ENCODE data around the gene MTUS2.

The MTUS2 gene

GRCh38 chr13:29271606-29272005, 451.5 kb downstream of the MTUS2 start:
- POLR2A ChIA-PET, result no interaction called here
- TF ChIP-seq SUZ12 (IDR thresholded peaks at IDR 0.05) (no peak), HDGF (IDR thresholded peaks at IDR 0.05; ENCODE audit: borderline replicate concordance) (no peak), ARNT (IDR thresholded peaks at IDR 0.05) (no peak), PKNOX1 (IDR thresholded peaks at IDR 0.05) (no peak), TARDBP (IDR thresholded peaks at IDR 0.05) (no peak), L3MBTL2 (conservative IDR thresholded peaks at IDR 0.05) (no peak), LEF1 (IDR thresholded peaks at IDR 0.05; ENCODE audit: borderline replicate concordance) (no peak), ZNF384 (IDR thresholded peaks at IDR 0.05) (no peak), FOXM1 (IDR thresholded peaks at IDR 0.05; ENCODE audit: borderline replicate concordance) (no peak), BHLHE40 (IDR thresholded peaks at IDR 0.05; ENCODE audit: borderline replicate concordance) (no peak), SP1 (IDR thresholded peaks at IDR 0.05) (no peak), FOXA1 (IDR thresholded peaks at IDR 0.05) (no peak), CTBP1 (IDR thresholded peaks at IDR 0.05; ENCODE audit: borderline replicate concordance) (no peak), NFRKB (IDR thresholded peaks at IDR 0.05) (no peak)
- CTCF ChIA-PET, result no interaction called here
- DNase-seq (ENCODE audit: extremely low spot score), result no peak

- CTCF ChIA-PET, result no interaction called here
- DNase-seq (ENCODE audit: extremely low spot score), result no peak
- POLR2A ChIA-PET, result no interaction called here
- no peak for TF ChIP-seq HDGF (IDR thresholded peaks at IDR 0.05; ENCODE audit: borderline replicate concordance)
- no peak for TF ChIP-seq FOXK2 (IDR thresholded peaks at IDR 0.05)
- no peak for TF ChIP-seq CTBP1 (IDR thresholded peaks at IDR 0.05; ENCODE audit: borderline replicate concordance)
- TF ChIP-seq ZNF384 (IDR thresholded peaks at IDR 0.05), result no peak
- no peak for TF ChIP-seq L3MBTL2 (conservative IDR thresholded peaks at IDR 0.05)
- TF ChIP-seq FOXA1 (IDR thresholded peaks at IDR 0.05), result no peak
- no peak for TF ChIP-seq NFRKB (IDR thresholded peaks at IDR 0.05)
- no peak for TF ChIP-seq FOXM1 (IDR thresholded peaks at IDR 0.05; ENCODE audit: borderline replicate concordance)
- TF ChIP-seq ELF4 (IDR thresholded peaks at IDR 0.05), result no peak
- no peak for TF ChIP-seq LEF1 (IDR thresholded peaks at IDR 0.05; ENCODE audit: borderline replicate concordance)
- TF ChIP-seq BHLHE40 (IDR thresholded peaks at IDR 0.05; ENCODE audit: borderline replicate concordance), result no peak
- no peak for TF ChIP-seq TARDBP (IDR thresholded peaks at IDR 0.05)
- TF ChIP-seq SP1 (IDR thresholded peaks at IDR 0.05), result no peak
Observed at GRCh38 chr13:29279356-29280254, 459.5 kb downstream of the MTUS2 start.

GRCh38 chr13:29281932-29282495, 461.9 kb downstream of the MTUS2 start:
- ChIA-PET CTCF (no interaction called here), POLR2A (no interaction called here)
- no peak for DNase-seq (ENCODE audit: extremely low spot score)
- TF ChIP-seq SUZ12 (IDR thresholded peaks at IDR 0.05) (no peak), HDGF (IDR thresholded peaks at IDR 0.05; ENCODE audit: borderline replicate concordance) (no peak), CTBP1 (IDR thresholded peaks at IDR 0.05; ENCODE audit: borderline replicate concordance) (no peak), FOXK2 (IDR thresholded peaks at IDR 0.05) (no peak)

GRCh38 chr13:29284726-29285125, 464.6 kb downstream of the MTUS2 start:
- no peak for DNase-seq (ENCODE audit: extremely low spot score)
- ChIA-PET POLR2A (no interaction called here), CTCF (interaction anchor here (0.7 kb wide), 1 partner anchor 972 kb away, joined by 6 read pairs; no protein-coding TSS in a partner anchor)
- no peak for TF ChIP-seq TARDBP (IDR thresholded peaks at IDR 0.05)
- no peak for TF ChIP-seq PKNOX1 (IDR thresholded peaks at IDR 0.05)
- TF ChIP-seq HDGF (IDR thresholded peaks at IDR 0.05; ENCODE audit: borderline replicate concordance), result no peak
- no peak for TF ChIP-seq L3MBTL2 (conservative IDR thresholded peaks at IDR 0.05)
- TF ChIP-seq FOXM1 (IDR thresholded peaks at IDR 0.05; ENCODE audit: borderline replicate concordance), result no peak
- no peak for TF ChIP-seq ARNT (IDR thresholded peaks at IDR 0.05)
- no peak for TF ChIP-seq CTBP1 (IDR thresholded peaks at IDR 0.05; ENCODE audit: borderline replicate concordance)
- no peak for TF ChIP-seq BHLHE40 (IDR thresholded peaks at IDR 0.05; ENCODE audit: borderline replicate concordance)

- ChIA-PET CTCF (no interaction called here), POLR2A (no interaction called here)
- DNase-seq (ENCODE audit: extremely low spot score), result no peak
- no peak for TF ChIP-seq FOXA1 (IDR thresholded peaks at IDR 0.05)
- no peak for TF ChIP-seq NFRKB (IDR thresholded peaks at IDR 0.05)
- no peak for TF ChIP-seq FOXM1 (IDR thresholded peaks at IDR 0.05; ENCODE audit: borderline replicate concordance)
- no peak for TF ChIP-seq CTBP1 (IDR thresholded peaks at IDR 0.05; ENCODE audit: borderline replicate concordance)
Observed at GRCh38 chr13:29287237-29287636, 467.1 kb downstream of the MTUS2 start.

- no peak for DNase-seq (ENCODE audit: extremely low spot score)
- POLR2A ChIA-PET, result no interaction called here
- CTCF ChIA-PET, result no interaction called here
- TF ChIP-seq NFRKB (IDR thresholded peaks at IDR 0.05) (no peak), HDGF (IDR thresholded peaks at IDR 0.05; ENCODE audit: borderline replicate concordance) (no peak), PKNOX1 (IDR thresholded peaks at IDR 0.05) (no peak), TARDBP (IDR thresholded peaks at IDR 0.05) (no peak), CTBP1 (IDR thresholded peaks at IDR 0.05; ENCODE audit: borderline replicate concordance) (no peak), FOXM1 (IDR thresholded peaks at IDR 0.05; ENCODE audit: borderline replicate concordance) (no peak), BHLHE40 (IDR thresholded peaks at IDR 0.05; ENCODE audit: borderline replicate concordance) (no peak), SUZ12 (IDR thresholded peaks at IDR 0.05) (no peak), ARNT (IDR thresholded peaks at IDR 0.05) (no peak), FOXA1 (IDR thresholded peaks at IDR 0.05) (no peak)
Observed at GRCh38 chr13:29292045-29292444, 471.9 kb downstream of the MTUS2 start.

Measured in HEK293T (cell line).